Cerebellar cortex (tissue), 1 donor: Measurements from ENCODE around the gene HELZ2.

Experiments
- DNase-seq: peaks from one replicate; pipeline ENCODE4 v3.0.0-alpha.2; 2015; ENCODE audit warnings: low spot score

The HELZ2 gene

GRCh38 chr20:63552481-63553249, 21.4 kb downstream of the HELZ2 start:
- no peak for DNase-seq

- DNase-seq = no peak
Measured at GRCh38 chr20:63551068-63551467, 23.0 kb downstream of the HELZ2 start.

- no peak for DNase-seq
Measured at GRCh38 chr20:63549679-63550282, 24.3 kb downstream of the HELZ2 start.

- DNase-seq = no peak
Measured at GRCh38 chr20:63549019-63549418, 25.0 kb downstream of the HELZ2 start.

- no peak for DNase-seq
Measured at GRCh38 chr20:63548542-63548941, 25.5 kb downstream of the HELZ2 start.

GRCh38 chr20:63547725-63548480, 26.1 kb downstream of the HELZ2 start, which contains the start of gene SRMS:
SRMS (minus strand) TSS chr20:63547749; CDS start chr20:63547463, 286 bp downstream.
- no peak for DNase-seq

- no peak for DNase-seq
Measured at GRCh38 chr20:63546956-63547724, 26.9 kb downstream of the HELZ2 start.

- no peak for DNase-seq
Measured at GRCh38 chr20:63546256-63546955, 27.6 kb downstream of the HELZ2 start.

GRCh38 chr20:63545814-63546213, 28.2 kb downstream of the HELZ2 start:
- DNase-seq = no peak

GRCh38 chr20:63544958-63545516, 29.0 kb downstream of the HELZ2 start:
- DNase-seq = no peak

- DNase-seq = no peak
Measured at GRCh38 chr20:63544241-63544957, 29.6 kb downstream of the HELZ2 start.

- DNase-seq = no peak
Measured at GRCh38 chr20:63543733-63544132, 30.3 kb downstream of the HELZ2 start.

- DNase-seq = no peak
Measured at GRCh38 chr20:63543131-63543530, 30.9 kb downstream of the HELZ2 start.

GRCh38 chr20:63542696-63543095, 31.3 kb downstream of the HELZ2 start:
- DNase-seq = no peak

GRCh38 chr20:63542031-63542559, 31.9 kb downstream of the HELZ2 start:
- DNase-seq = no peak

- no peak for DNase-seq
Measured at GRCh38 chr20:63541371-63541770, 32.7 kb downstream of the HELZ2 start.

GRCh38 chr20:63540417-63541186, 33.4 kb downstream of the HELZ2 start:
- DNase-seq = no peak

GRCh38 chr20:63539441-63540370, 34.3 kb downstream of the HELZ2 start:
- no peak for DNase-seq
